ENCODE measurements around the gene VANGL1.

DNA sequence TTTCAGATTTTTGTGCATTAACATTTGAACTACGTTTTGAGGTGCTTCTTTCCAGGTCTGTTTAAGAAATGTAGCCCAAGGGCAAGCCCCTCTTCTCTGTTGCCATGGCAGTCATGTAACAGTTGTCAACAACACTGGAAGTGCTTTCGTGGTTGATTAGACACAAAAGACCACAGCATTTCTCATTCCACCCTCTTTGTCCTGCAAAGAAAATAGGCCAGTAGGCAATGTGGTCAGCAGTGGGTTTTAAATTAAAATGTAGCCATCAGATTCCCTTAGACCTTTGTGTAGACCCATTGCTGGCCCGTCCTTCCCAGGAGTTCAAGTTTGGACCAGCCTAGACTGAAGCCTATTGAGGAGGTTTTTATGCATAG, 35.4 kb downstream of the VANGL1 start:
- TF ChIP-seq, protein P1, sequence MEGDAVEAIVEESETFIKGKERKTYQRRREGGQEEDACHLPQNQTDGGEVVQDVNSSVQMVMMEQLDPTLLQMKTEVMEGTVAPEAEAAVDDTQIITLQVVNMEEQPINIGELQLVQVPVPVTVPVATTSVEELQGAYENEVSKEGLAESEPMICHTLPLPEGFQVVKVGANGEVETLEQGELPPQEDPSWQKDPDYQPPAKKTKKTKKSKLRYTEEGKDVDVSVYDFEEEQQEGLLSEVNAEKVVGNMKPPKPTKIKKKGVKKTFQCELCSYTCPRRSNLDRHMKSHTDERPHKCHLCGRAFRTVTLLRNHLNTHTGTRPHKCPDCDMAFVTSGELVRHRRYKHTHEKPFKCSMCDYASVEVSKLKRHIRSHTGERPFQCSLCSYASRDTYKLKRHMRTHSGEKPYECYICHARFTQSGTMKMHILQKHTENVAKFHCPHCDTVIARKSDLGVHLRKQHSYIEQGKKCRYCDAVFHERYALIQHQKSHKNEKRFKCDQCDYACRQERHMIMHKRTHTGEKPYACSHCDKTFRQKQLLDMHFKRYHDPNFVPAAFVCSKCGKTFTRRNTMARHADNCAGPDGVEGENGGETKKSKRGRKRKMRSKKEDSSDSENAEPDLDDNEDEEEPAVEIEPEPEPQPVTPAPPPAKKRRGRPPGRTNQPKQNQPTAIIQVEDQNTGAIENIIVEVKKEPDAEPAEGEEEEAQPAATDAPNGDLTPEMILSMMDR (IDR thresholded peaks at IDR 0.05): no peak
- TF ChIP-seq POLR2A (IDR thresholded peaks at IDR 0.05): no peak

Measured in esophagus squamous epithelium (tissue), 4 donors.